HCT116 (cell line): ENCODE data around the gene EIF4E3. TPM values are rescaled to one million over a fixed set of nuclear protein-coding genes. Genes with fewer than 3 reads are reported as not detected.

Experiments used
- ATAC-seq: fragments of 200-7000 bp; cut with Tn5 transposase; 2 replicates; pipeline ENCODE4 v1.9.1; 2020; ENCODE audit warnings: mild to moderate bottlenecking, moderate library complexity
- BruUV-seq: library from RNA; stranded (reverse); fragments of 400-500 nt; replicated peaks from 2 replicates; lab custom pipeline; 2021; lab: Mats Ljungman, UMichigan
- CTCF ChIA-PET: fragments of 300-600 bp; sonication (Branson Sonifier 250); formaldehyde crosslinking; loops from one replicate; lab custom pipeline; 2021; ENCODE audit warnings: antibody characterized with exemption; lab: Charles Lee
- POLR2A ChIA-PET: fragments of 300-600, 350-600 bp; sonication (Branson Sonifier 250); formaldehyde crosslinking; loops from one replicate; lab custom pipeline; 2021; ENCODE audit warnings: antibody characterized with exemption; lab: Charles Lee
- RAD21 ChIA-PET, 2 experiments: fragments of 300-600 bp; sonication (Branson Sonifier 250); formaldehyde crosslinking; loops; one replicate each; lab custom pipeline; 2023; ENCODE audit warnings: low total read pairs in 2 of 2; ENCODE audit not compliant: uncharacterized antibody in 2 of 2, unreplicated experiment in 2 of 2, low non-redundant PET in 1 of 2; lab: Charles Lee
- DNase-seq: peaks from one replicate; pipeline ENCODE4 v3.0.0-alpha.2; 2010; ENCODE audit warnings: low read depth, low spot score
- H2AFZ ChIP-seq: fragments of 200-600 bp; shearing (Covaris generic), sonication (generic); 2 replicates; pipeline ENCODE4 v1.6.1; 2017; ENCODE audit warnings: low read depth, mixed run types, mixed read lengths, antibody characterized with exemption, low read length; ENCODE audit not compliant: poor library complexity, severe bottlenecking
- H3K27ac ChIP-seq: 2 replicates; pipeline ENCODE4 v1.5.1; 2012; ENCODE audit warnings: low read depth, low read length
- H3K27me3 ChIP-seq: fragments of 200-600 bp; sonication (generic); 2 replicates; pipeline ENCODE4 v1.6.1; 2016; ENCODE audit warnings: mixed run types, low read length, mixed read lengths; ENCODE audit not compliant: insufficient read depth
- H3K36me3 ChIP-seq, 2 experiments: fragments of 200-500 bp in 1 of 2; fragments of 200-600 bp in 1 of 2; sonication (Bioruptor generic) in 1 of 2; sonication (generic) in 1 of 2; 2 replicates each; pipeline versions ENCODE4 v1.5.1 to v1.6.1; 2014 to 2016; ENCODE audit warnings: low read length in 2 of 2, inconsistent platforms in 1 of 2, mixed read lengths in 1 of 2, mixed run types in 1 of 2; ENCODE audit not compliant: insufficient read depth in 2 of 2, control insufficient read depth in 1 of 2
- H3K4me1 ChIP-seq, 2 experiments: fragments of 200-600 bp in 1 of 2; sonication (generic) in 1 of 2; 2 replicates each; pipeline versions ENCODE4 v1.5.1 to v1.6.1; 2012 to 2017; ENCODE audit warnings: low read length in 2 of 2, inconsistent platforms in 1 of 2, mild to moderate bottlenecking in 1 of 2, mixed read lengths in 1 of 2, mixed run types in 1 of 2, moderate library complexity in 1 of 2; ENCODE audit not compliant: insufficient read depth in 2 of 2, control insufficient read depth in 1 of 2
- H3K4me2 ChIP-seq: fragments of 200-600 bp; sonication (generic); 2 replicates; pipeline ENCODE4 v1.6.1; 2017; ENCODE audit warnings: mixed run types, low read length, mixed read lengths
- H3K4me3 ChIP-seq, 2 experiments: fragments of 200-600 bp in 1 of 2; sonication (generic) in 1 of 2; replicated peaks in 1 of 2; 2 replicates each; pipeline ENCODE4 v1.5.1; 2011 to 2016; ENCODE audit warnings: low read length in 2 of 2, control low read depth in 1 of 2, low read depth in 1 of 2, mild to moderate bottlenecking in 1 of 2, mixed read lengths in 1 of 2, mixed run types in 1 of 2
- H3K79me2 ChIP-seq: fragments of 200-600 bp; sonication (generic); 2 replicates; pipeline ENCODE4 v1.6.1; 2017; ENCODE audit warnings: mild to moderate bottlenecking, mixed run types, low read length, moderate library complexity, mixed read lengths; ENCODE audit not compliant: insufficient read depth
- H3K9ac ChIP-seq: fragments of 200-600 bp; sonication (generic); 2 replicates; pipeline ENCODE4 v1.6.1; 2016; ENCODE audit warnings: low read length, mixed read lengths
- H3K9me2 ChIP-seq: fragments of 200-600 bp; sonication (generic), shearing (Covaris generic); 2 replicates; pipeline ENCODE4 v1.6.1; 2017; ENCODE audit warnings: mixed run types, mild to moderate bottlenecking, moderate library complexity; ENCODE audit not compliant: insufficient read depth
- H3K9me3 ChIP-seq, 2 experiments: fragments of 200-500 bp in 1 of 2; fragments of 200-600 bp in 1 of 2; sonication (Bioruptor generic) in 1 of 2; sonication (generic) in 1 of 2; 2 replicates each; pipeline ENCODE4 v1.6.1; 2014 to 2017; ENCODE audit warnings: low read length in 2 of 2, mixed read lengths in 2 of 2, inconsistent platforms in 1 of 2, low read depth in 1 of 2, mild to moderate bottlenecking in 1 of 2, mixed run types in 1 of 2, moderate library complexity in 1 of 2; ENCODE audit not compliant: control insufficient read depth in 1 of 2, insufficient read depth in 1 of 2
- H4K20me1 ChIP-seq: fragments of 200-600 bp; sonication (generic), shearing (Covaris generic); 2 replicates; pipeline ENCODE4 v1.6.1; 2017; ENCODE audit warnings: mixed run types, mild to moderate bottlenecking, moderate library complexity; ENCODE audit not compliant: insufficient read depth
- CBX3 ChIP-seq: IDR thresholded peaks from 2 replicates; pipeline ENCODE4 v1.6.1; 2012; ENCODE audit warnings: low read depth
- CEBPB ChIP-seq: IDR thresholded peaks from 2 replicates; pipeline ENCODE4 v1.6.1; 2012; ENCODE audit warnings: low read depth
- EGR1 ChIP-seq: IDR thresholded peaks from 2 replicates; pipeline ENCODE4 v1.6.1; 2012; ENCODE audit warnings: low read depth
- ELF1 ChIP-seq: IDR thresholded peaks from 2 replicates; pipeline ENCODE4 v1.6.1; 2012; ENCODE audit warnings: low read depth, borderline replicate concordance
- EZH2phosphoT487 ChIP-seq: fragments of 200-600 bp; IDR thresholded peaks from 2 replicates; pipeline ENCODE4 v1.6.1; 2018; ENCODE audit warnings: antibody characterized with exemption, borderline replicate concordance
- FOSL1 ChIP-seq: IDR thresholded peaks from 2 replicates; pipeline ENCODE4 v1.6.1; 2012; ENCODE audit warnings: low read depth
- JUND ChIP-seq: IDR thresholded peaks from 2 replicates; pipeline ENCODE4 v1.6.1; 2012
- POLR2A ChIP-seq: IDR thresholded peaks from 2 replicates; pipeline ENCODE4 v1.7.0; 2011; ENCODE audit warnings: borderline replicate concordance; ENCODE audit not compliant: insufficient read depth, insufficient read length; ENCODE audit errors: extremely low read depth
- POLR2AphosphoS5 ChIP-seq: IDR thresholded peaks from 2 replicates; pipeline ENCODE4 v1.6.1; 2011; ENCODE audit warnings: mild to moderate bottlenecking, low read depth, low read length, moderate library complexity
- SIN3A ChIP-seq: IDR thresholded peaks from 2 replicates; pipeline ENCODE4 v1.6.1; 2012; ENCODE audit warnings: low read depth
- SP1 ChIP-seq: IDR thresholded peaks from 2 replicates; pipeline ENCODE4 v1.6.1; 2012; ENCODE audit warnings: low read depth
- SRF ChIP-seq: IDR thresholded peaks from 2 replicates; pipeline ENCODE4 v1.6.1; 2012; ENCODE audit warnings: low read depth
- TCF7L2 ChIP-seq: IDR thresholded peaks from 2 replicates; pipeline ENCODE4 v1.7.0; 2011; ENCODE audit warnings: borderline replicate concordance, inconsistent platforms; ENCODE audit not compliant: insufficient read depth, insufficient read length; ENCODE audit errors: extremely low read depth
- YY1 ChIP-seq: IDR thresholded peaks from 2 replicates; pipeline ENCODE4 v1.6.1; 2011; ENCODE audit warnings: low read length, low read depth, moderate library complexity, mild to moderate bottlenecking; ENCODE audit not compliant: insufficient replicate concordance; ENCODE audit errors: extremely low read depth
- ZFX ChIP-seq: fragments of 450-650 bp; IDR thresholded peaks from 2 replicates; pipeline ENCODE4 v1.6.1; 2017
- intact Hi-C: fragments of 100-400 bp; cut with micrococcal nuclease; formaldehyde crosslinking; loops from 2 replicates; pipeline ENCODE4 v1.10.0; 2022
- total RNA-seq: library from RNA; stranded (reverse); gene quantifications from one replicate; pipeline ENCODE4 v1.2.1, GENCODE V29; 2021; ENCODE audit not compliant: unreplicated experiment
- TF ChIP-seq, protein P1 (sequence below): IDR thresholded peaks from 2 replicates; pipeline ENCODE4 v1.6.1; 2012
- TF ChIP-seq, protein P2 (sequence below): IDR thresholded peaks from 2 replicates; pipeline ENCODE4 v1.6.1; 2011; ENCODE audit warnings: mild to moderate bottlenecking, low read length, moderate library complexity; ENCODE audit not compliant: insufficient replicate concordance; ENCODE audit errors: extremely low read depth
- TF ChIP-seq, protein P3 (sequence below): IDR thresholded peaks from 2 replicates; pipeline ENCODE4 v1.6.1; 2012
- TF ChIP-seq, protein P4 (sequence below): IDR thresholded peaks from 2 replicates; pipeline ENCODE4 v1.6.1; 2012; ENCODE audit warnings: low read depth

EIF4E3 gene
- total RNA-seq, 1 experiment from 2014 or later: 6.0 TPM

DNA sequence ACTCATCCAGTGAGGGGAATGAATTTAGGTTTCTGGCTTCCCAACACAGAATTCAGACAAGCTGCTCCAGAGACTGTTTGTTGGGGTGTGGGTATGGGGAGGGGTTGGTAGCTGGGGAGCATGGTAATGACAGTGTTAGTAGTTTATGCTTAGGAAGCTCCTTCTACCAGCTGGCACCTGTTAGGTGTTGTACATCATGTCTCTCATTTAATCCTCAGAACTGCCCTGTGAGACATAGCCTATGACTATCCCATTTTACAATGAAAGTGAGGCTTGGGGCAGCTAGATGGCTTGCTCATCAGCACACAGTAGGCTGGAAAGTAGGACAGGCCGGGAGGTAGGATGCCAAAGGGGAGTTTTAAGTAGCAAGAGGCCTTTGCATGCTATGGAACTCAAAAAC is 2.5 kb downstream of the EIF4E3 start:
- intact Hi-C loops: no loop called here
- H3K27ac ChIP-seq: no peak overlapping the region
- no peaks in the 10 kb centered on the region for H3K9me2 ChIP-seq
- no peaks in the 10 kb centered on the region for H4K20me1 ChIP-seq
- no peak overlapping the region for H3K4me2 ChIP-seq
- POLR2A ChIA-PET: no interaction called here
- CTCF ChIA-PET: no interaction called here
- RAD21 ChIA-PET: no interaction called here
- H3K9ac ChIP-seq: no peak overlapping the region
- H3K4me3 ChIP-seq: no peak overlapping the region
- H3K4me1 ChIP-seq: peaks cover 7 to 12% of the 10 kb centered on the region in 2 experiments; a peak in 3 of 4 replicates
- DNase-seq (no peak), ATAC-seq (no peak)
- H3K27me3 ChIP-seq: peaks cover 19% of the 10 kb centered on the region
- H2AFZ ChIP-seq: no peak overlapping the region
- no TSS peak for BruUV-seq
- no peaks in the 10 kb centered on the region for H3K79me2 ChIP-seq
- no peaks in the 10 kb centered on the region for H3K36me3 ChIP-seq
- H3K9me3 ChIP-seq: no peaks in the 10 kb centered on the region
- TF ChIP-seq POLR2AphosphoS5 (no peak), SRF (no peak), JUND (no peak), CEBPB (no peak), EZH2phosphoT487 (no peak), POLR2A (no peak), ELF1 (no peak), TCF7L2 (no peak), EGR1 (no peak), SIN3A (no peak), CBX3 (no peak), SP1 (no peak), ZFX (no peak), FOSL1 (no peak), YY1 (no peak)
- TF ChIP-seq, protein P1, sequence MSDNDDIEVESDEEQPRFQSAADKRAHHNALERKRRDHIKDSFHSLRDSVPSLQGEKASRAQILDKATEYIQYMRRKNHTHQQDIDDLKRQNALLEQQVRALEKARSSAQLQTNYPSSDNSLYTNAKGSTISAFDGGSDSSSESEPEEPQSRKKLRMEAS: no peak
- TF ChIP-seq, protein P2, sequence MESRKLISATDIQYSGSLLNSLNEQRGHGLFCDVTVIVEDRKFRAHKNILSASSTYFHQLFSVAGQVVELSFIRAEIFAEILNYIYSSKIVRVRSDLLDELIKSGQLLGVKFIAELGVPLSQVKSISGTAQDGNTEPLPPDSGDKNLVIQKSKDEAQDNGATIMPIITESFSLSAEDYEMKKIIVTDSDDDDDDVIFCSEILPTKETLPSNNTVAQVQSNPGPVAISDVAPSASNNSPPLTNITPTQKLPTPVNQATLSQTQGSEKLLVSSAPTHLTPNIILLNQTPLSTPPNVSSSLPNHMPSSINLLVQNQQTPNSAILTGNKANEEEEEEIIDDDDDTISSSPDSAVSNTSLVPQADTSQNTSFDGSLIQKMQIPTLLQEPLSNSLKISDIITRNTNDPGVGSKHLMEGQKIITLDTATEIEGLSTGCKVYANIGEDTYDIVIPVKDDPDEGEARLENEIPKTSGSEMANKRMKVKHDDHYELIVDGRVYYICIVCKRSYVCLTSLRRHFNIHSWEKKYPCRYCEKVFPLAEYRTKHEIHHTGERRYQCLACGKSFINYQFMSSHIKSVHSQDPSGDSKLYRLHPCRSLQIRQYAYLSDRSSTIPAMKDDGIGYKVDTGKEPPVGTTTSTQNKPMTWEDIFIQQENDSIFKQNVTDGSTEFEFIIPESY: no peak
- TF ChIP-seq, protein P3, sequence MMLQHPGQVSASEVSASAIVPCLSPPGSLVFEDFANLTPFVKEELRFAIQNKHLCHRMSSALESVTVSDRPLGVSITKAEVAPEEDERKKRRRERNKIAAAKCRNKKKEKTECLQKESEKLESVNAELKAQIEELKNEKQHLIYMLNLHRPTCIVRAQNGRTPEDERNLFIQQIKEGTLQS: no peak
- TF ChIP-seq, protein P4, sequence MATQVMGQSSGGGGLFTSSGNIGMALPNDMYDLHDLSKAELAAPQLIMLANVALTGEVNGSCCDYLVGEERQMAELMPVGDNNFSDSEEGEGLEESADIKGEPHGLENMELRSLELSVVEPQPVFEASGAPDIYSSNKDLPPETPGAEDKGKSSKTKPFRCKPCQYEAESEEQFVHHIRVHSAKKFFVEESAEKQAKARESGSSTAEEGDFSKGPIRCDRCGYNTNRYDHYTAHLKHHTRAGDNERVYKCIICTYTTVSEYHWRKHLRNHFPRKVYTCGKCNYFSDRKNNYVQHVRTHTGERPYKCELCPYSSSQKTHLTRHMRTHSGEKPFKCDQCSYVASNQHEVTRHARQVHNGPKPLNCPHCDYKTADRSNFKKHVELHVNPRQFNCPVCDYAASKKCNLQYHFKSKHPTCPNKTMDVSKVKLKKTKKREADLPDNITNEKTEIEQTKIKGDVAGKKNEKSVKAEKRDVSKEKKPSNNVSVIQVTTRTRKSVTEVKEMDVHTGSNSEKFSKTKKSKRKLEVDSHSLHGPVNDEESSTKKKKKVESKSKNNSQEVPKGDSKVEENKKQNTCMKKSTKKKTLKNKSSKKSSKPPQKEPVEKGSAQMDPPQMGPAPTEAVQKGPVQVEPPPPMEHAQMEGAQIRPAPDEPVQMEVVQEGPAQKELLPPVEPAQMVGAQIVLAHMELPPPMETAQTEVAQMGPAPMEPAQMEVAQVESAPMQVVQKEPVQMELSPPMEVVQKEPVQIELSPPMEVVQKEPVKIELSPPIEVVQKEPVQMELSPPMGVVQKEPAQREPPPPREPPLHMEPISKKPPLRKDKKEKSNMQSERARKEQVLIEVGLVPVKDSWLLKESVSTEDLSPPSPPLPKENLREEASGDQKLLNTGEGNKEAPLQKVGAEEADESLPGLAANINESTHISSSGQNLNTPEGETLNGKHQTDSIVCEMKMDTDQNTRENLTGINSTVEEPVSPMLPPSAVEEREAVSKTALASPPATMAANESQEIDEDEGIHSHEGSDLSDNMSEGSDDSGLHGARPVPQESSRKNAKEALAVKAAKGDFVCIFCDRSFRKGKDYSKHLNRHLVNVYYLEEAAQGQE: no peak
